Mammary epithelial cell (primary cell): Measurements from ENCODE around the gene PTPRG.

Source experiments
- EZH2 ChIP-seq: IDR thresholded peaks from 2 replicates; pipeline ENCODE4 v1.6.1; 2012; ENCODE audit warnings: low read length, inconsistent platforms, borderline replicate concordance
- TF ChIP-seq, protein P1 (sequence below), 2 donors: IDR thresholded peaks in 1 of 2; conservative IDR thresholded peaks in 1 of 2; 2 replicates each; pipeline ENCODE4 v1.5.1; 2011 to 2012; ENCODE audit warnings: inconsistent platforms in 2 of 2, low read length in 2 of 2, mild to moderate bottlenecking in 2 of 2, control low read depth in 1 of 2, low read depth in 1 of 2; ENCODE audit not compliant: insufficient read depth in 1 of 2; ENCODE audit errors: extremely low read depth in 1 of 2

DNA sequence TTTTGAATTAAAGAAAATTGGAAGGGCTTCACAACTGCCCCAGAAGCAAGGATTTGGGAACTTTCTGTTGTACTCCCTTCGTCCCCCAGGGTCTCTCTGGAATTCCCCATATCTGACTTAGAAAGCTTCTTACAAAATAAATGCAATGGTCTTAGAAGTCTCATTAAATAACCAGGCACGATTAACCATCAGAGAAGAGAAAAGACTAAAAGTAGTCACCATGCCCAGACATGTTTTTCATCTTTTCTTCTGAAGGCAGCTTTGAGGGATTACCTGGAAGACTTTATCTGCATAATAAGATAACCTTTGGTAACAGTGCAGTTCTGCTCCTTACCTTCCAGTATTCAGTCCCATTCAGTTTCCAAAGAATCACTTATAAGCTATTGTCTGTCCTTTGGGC is 135.9 kb downstream of the PTPRG start:
- TF ChIP-seq, protein P1, sequence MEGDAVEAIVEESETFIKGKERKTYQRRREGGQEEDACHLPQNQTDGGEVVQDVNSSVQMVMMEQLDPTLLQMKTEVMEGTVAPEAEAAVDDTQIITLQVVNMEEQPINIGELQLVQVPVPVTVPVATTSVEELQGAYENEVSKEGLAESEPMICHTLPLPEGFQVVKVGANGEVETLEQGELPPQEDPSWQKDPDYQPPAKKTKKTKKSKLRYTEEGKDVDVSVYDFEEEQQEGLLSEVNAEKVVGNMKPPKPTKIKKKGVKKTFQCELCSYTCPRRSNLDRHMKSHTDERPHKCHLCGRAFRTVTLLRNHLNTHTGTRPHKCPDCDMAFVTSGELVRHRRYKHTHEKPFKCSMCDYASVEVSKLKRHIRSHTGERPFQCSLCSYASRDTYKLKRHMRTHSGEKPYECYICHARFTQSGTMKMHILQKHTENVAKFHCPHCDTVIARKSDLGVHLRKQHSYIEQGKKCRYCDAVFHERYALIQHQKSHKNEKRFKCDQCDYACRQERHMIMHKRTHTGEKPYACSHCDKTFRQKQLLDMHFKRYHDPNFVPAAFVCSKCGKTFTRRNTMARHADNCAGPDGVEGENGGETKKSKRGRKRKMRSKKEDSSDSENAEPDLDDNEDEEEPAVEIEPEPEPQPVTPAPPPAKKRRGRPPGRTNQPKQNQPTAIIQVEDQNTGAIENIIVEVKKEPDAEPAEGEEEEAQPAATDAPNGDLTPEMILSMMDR (conservative IDR thresholded peaks at IDR 0.05 in 1 of 2, IDR thresholded peaks at IDR 0.05 in 1 of 2; ENCODE audit: extremely low read depth in 1 of 2, insufficient read depth in 1 of 2, low read depth in 1 of 2, low read length in 2 of 2): no peak
- no peak for TF ChIP-seq EZH2
